Measurements from ENCODE around the gene PCGF2. TPM values are rescaled to one million over a fixed set of nuclear protein-coding genes. Genes with fewer than 3 reads are reported as not detected.

PCGF2 gene
- total and polyA plus RNA-seq, 9 of the 15 experiments (the other 6 are each of a cell fraction or from before 2014, with no cell fraction given): 1.3 to 33.4 (median 7.0) TPM

DNA sequence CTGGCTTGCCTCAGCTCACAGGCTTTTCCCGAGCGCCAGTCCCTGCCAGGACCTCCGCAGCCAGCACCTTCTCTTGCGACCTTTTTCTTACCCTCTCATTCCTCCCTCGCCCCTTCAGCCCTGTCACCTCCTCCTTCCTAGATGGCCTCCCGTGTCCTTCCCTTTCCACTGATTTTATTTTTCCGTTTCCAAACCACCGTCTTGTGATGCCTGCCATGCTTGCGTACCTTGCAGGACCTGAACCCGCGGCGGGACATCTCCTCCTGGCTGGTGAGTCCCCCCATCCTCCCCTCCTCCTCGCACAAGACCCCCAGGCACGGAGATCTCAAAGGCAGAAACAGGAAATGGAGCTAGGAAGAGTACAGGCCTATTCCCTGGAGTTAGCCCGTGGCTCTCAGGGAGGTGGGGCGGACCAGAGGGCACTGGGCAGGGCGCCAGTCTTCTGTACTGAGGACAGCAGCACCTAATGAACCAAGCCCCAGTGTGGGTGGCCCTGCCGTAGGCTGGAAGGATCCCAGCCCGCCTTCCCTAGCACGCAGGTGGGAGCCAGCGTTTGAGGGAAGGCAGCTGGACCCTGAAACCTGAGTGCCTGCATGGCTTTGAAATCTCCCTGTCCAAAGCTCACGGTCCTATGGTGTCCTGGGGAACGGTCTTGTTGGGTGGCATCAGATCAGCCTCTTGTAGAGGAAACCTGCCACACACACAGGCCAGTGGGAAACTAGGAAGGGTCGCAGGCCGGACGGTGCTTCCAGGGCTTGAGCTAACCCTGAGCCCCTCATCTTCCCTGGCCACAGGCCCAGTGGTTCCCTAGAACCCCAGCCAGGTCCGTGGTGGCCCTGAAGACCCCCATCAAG lies 17.4 kb downstream of the PCGF2 start:
- TSS peak; percentile 27 for BruUV-seq (replicated peaks)
- in situ Hi-C loops (cut with MboI) (loop anchor here (5.0 kb wide), 1 partner anchor 53 kb away; no protein-coding TSS in a partner anchor), intact Hi-C loops (cut with micrococcal nuclease) (loop anchor here (1.0 kb wide), 1 partner anchor 53 kb away; no protein-coding TSS in a partner anchor)
- FAIRE-seq: no peak
- H3K27ac ChIP-seq (ENCODE audit: extremely low read depth, low read depth, low read length): peak overlapping the region; percentile 49
- peaks cover 43 to 77% of the 10 kb centered on the region in 2 experiments for H3K4me1 ChIP-seq (replicated peaks in 1 of 2; ENCODE audit: control insufficient read depth in 2 of 2, insufficient read depth in 2 of 2, low read length in 2 of 2)
- peak overlapping the region; percentile 55 for H3K4me3 ChIP-seq
- peaks cover 24% of the 10 kb centered on the region for H3K79me2 ChIP-seq (ENCODE audit: control insufficient read depth, insufficient read depth, low read length)
- H3K9me3 ChIP-seq (replicated peaks; ENCODE audit: control insufficient read depth, insufficient read depth, low read depth, low read length): no peaks in the 10 kb centered on the region
- ChIA-PET CTCF (ENCODE audit: low intra/inter-chr PET ratio) (interaction anchor here (1.7 kb wide), 1 partner anchor 54 kb away, joined by 3 read pairs; no protein-coding TSS in a partner anchor), POLR2A (interaction anchor here (0.5 to 1.8 kb wide), 11 partner anchors 10 to 227 kb away, joined by 3 to 6 read pairs (median 3); partner anchors contain the start of gene MLLT6)
- peaks cover 3% of the 10 kb centered on the region for H3K9me1 ChIP-seq (ENCODE audit: control insufficient read depth, insufficient read depth, low read length)
- peaks cover 43% of the 10 kb centered on the region; the same call in 2 of the 3 replicates for H3K36me3 ChIP-seq (ENCODE audit: control insufficient read depth, insufficient read depth, low read length)
- DNase-seq (ENCODE audit: extremely low read depth in 1 of 4, low spot score in 3 of 4): peak in 1 of 4 experiments; percentile 46
- 2% methylated on average over 26 of the region's 27 CpGs for WGBS (ENCODE audit: insufficient coverage, low coverage, missing lambda C conversion rate)
- peak overlapping the region; percentile 88 for H3K4me2 ChIP-seq (ENCODE audit: insufficient read depth, low read length)
- no peaks in the 10 kb centered on the region for H3K27me3 ChIP-seq (ENCODE audit: control insufficient read depth in 2 of 2, insufficient read depth in 2 of 2, low read length in 2 of 2)
- H2AFZ ChIP-seq (ENCODE audit: low read depth, low read length): peak overlapping the region; percentile 43
- H4K20me1 ChIP-seq (replicated peaks; ENCODE audit: control insufficient read depth, insufficient read depth, low read length): 0 out of 2 replicates have a peak, but pooled peaks cover 3% of the 10 kb centered on the region
- H3K9ac ChIP-seq (ENCODE audit: insufficient read depth in 1 of 2, low read depth in 2 of 2, low read length in 2 of 2): peak overlapping the region; percentile 65 to 96
- ATAC-seq: 0 out of 3 replicates have a peak, but pooled peaks have one; percentile 1
- TF ChIP-seq PKNOX1 (IDR thresholded peaks at IDR 0.05) (0 out of 2 replicates have a peak, but pooled peaks have one; percentile 8), ZNF57 (CRISPR knock-in tag; IDR thresholded peaks at IDR 0.05) (no peak), ZNF3 (CRISPR knock-in tag; IDR thresholded peaks at IDR 0.05) (no peak), CREB1 (IDR thresholded peaks at IDR 0.05) (no peak; the same call in 1 of the 2 replicates), CREB1 (CRISPR knock-in tag; IDR thresholded peaks at IDR 0.05) (no peak), NBN (IDR thresholded peaks at IDR 0.05; ENCODE audit: low read depth) (0 out of 2 replicates have a peak, but pooled peaks have one; percentile 56), NFIC (IDR thresholded peaks at IDR 0.05) (peak; percentile 89), HDAC2 (IDR thresholded peaks at IDR 0.05) (peak; percentile 52; the same call in 1 of the 2 replicates), POLR2G (IDR thresholded peaks at IDR 0.05; ENCODE audit: low read depth, low read length) (peak; percentile 43; the same call in 1 of the 2 replicates), THRB (CRISPR knock-in tag; conservative IDR thresholded peaks at IDR 0.05) (peak; percentile 56; the same call in 1 of the 2 replicates), XRCC3 (IDR thresholded peaks at IDR 0.05) (no peak), UBTF (IDR thresholded peaks at IDR 0.05; ENCODE audit: borderline replicate concordance in 1 of 2, low read depth in 2 of 2, low read length in 2 of 2) (0 out of 4 replicates have a peak, but pooled peaks of 1 of the 2 experiments have one; percentile 19)
- TF ChIP-seq, protein P1, sequence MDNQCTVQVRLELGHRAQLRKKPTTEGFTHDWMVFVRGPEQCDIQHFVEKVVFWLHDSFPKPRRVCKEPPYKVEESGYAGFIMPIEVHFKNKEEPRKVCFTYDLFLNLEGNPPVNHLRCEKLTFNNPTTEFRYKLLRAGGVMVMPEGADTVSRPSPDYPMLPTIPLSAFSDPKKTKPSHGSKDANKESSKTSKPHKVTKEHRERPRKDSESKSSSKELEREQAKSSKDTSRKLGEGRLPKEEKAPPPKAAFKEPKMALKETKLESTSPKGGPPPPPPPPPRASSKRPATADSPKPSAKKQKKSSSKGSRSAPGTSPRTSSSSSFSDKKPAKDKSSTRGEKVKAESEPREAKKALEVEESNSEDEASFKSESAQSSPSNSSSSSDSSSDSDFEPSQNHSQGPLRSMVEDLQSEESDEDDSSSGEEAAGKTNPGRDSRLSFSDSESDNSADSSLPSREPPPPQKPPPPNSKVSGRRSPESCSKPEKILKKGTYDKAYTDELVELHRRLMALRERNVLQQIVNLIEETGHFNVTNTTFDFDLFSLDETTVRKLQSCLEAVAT (IDR thresholded peaks at IDR 0.05): peak in 1 of 2 experiments; percentile 73; a peak in 2 of 4 replicates

All from K562 (cell line).